ENCODE results near the gene ESRRB.

ESRRB gene

DNA sequence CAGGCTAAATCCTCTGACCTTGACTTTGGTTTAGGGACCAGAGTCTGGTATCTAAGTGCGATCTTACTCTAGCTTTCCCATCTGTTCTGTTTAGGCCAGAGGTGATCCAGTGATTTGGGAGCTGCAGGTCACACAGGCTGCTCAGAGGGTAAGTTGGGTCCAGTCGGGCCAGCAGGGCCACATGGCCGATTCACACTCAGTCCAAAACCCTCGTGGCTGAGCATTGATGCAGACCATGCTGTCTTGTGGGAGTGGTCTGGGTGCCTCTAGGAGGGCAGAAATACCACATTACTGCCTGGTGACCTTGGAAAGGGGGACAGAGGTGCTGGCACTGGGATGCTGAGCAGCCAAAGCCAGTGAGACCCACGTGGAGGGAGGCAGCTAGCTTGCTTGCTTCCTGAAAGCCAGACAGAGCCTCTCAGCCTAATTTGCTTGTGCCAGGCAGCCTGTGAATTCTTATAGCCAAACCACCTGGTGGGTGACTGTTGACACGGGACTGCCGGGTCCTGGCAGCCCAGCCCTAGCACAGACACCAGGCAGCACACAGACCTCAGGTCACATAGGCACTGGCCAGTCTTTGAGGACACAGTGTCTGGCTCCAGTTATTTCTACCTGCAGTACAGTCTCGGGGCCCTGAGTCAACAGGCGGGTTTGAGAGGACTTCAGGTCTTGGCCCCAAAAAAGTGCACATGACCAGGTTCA is 31.7 kb downstream of the ESRRB start:
- no peak for DNase-seq (ENCODE audit: low read depth)

DNA sequence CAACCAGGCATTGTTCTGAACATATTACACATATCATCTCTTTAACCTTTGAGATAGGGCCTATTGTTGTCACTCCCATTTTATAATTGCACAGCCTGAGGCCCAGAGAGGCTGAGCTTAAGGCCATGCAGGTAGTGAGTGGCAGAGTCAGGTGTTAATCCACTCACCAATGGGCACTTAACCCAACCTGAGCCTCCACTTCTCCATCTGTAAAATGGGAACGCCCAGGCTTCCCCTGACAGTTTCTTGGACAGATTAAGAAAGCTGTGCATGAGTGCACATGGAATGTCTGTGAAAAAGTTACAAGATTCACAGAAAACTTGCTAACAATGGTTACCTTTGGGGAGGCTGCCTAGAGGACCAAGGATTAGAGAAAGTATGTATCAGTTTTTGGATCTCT is 32.9 kb downstream of the ESRRB start:
- DNase-seq (ENCODE audit: low read depth), result no peak

DNA sequence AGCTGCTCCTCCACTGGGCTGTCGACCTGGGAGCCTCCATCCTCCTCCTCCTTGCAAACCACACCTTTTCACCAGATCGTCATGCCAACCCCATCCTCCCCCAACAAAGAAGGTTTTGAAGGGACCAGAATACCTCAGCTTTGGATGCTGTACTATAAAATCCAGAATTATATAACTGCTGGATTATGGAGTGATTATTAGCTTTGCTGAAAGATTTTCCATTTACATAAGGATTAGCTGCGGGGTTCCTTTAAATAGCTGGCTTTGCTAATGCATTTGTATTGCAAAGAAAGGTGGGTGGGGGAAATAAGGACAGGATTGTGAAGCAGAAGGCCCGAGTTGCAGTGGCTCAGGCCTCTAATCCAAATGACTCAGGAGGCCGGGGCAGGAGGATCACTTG is 36.6 kb downstream of the ESRRB start:
- DNase-seq (ENCODE audit: low read depth), result no peak

DNA sequence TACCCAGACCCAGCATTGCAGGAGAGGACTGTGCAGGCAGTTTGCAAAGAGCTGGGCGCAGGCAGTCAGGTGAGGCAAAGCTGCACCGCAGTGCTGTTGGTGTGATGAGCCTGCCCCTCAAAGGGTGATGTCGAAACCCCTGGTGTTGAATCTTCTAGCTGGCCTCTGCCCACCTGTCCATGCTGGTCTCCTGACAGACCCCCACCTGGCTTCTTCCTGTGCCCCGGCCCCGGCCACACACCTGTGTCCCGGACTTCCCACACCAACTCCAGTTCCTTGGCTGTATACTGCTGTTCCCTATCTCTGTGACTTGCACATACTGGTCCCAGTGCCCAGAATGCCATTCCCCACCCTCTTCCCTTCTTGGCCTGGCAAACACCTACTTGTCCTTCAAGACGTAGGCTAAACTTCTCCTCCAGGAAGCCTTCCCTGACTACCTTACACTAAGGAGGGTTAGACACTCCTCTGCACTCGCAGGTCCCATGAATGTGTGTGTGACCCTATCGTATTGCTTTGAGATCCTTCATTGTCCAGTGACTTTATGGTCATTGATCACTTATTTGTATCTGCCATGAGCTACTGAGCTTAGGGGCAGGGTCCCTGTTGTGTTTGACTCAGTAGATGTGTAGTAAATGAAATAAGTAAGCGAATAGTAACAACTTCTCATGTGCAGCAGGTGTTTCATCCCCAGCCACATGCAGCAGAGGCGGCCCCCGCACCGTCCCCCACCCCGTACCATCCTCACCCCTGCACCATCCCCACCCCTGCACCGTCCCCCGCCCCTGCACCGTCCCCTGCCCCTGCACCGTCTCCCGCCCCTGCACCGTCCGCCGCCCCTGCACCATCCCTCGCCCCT is 37.4 kb downstream of the ESRRB start:
- no peak for DNase-seq (ENCODE audit: low read depth)

DNA sequence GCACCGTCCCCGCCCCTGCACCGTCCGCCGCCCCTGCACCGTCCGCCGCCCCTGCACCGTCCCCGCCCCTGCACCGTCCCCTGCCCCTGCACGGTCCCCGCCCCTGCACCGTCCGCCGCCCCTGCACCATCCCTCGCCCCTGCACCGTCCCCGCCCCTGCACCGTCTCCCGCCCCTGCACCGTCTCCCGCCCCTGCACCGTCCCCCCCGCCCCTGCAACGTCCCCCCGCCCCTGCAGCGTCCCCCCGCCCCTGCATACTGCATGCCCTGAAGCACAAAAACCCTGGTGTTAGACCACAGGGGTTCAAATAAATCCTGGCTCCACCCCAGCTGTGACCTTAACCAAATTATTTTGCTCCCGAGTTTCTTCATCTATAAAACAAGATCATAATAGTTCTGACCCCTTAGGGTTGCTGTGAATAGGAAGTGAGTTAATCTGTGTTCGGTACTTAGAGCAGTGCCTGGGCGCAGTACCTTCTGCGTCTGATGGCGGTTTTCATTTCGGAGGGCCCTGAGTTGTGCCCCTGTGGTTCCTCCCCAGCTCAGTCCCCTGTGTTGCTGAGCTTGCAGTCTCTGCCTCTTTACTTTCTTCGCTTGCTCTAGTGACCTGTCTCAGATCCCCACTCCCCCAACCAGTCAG is 38.1 kb downstream of the ESRRB start:
- DNase-seq (ENCODE audit: low read depth), result no peak

DNA sequence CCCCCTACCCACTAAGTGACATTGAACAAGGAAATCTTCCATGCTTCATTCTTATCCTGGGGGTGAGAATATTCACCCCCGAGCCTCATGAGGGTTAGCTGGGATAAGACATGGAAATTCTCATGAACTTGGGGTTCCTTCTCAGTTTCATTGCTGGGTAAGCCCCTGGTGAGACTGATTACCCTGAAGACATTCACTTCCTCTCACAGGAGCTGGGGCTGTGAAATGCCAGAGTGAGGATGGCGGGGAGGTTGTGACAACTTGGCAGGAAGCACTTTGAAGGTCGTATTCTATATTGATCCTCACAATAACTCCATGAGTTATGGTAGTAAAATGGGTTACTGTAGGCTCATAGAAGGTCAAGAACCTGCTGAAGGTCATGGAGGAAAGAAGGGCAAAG is 43.5 kb downstream of the ESRRB start:
- no peak for DNase-seq (ENCODE audit: low read depth)

DNA sequence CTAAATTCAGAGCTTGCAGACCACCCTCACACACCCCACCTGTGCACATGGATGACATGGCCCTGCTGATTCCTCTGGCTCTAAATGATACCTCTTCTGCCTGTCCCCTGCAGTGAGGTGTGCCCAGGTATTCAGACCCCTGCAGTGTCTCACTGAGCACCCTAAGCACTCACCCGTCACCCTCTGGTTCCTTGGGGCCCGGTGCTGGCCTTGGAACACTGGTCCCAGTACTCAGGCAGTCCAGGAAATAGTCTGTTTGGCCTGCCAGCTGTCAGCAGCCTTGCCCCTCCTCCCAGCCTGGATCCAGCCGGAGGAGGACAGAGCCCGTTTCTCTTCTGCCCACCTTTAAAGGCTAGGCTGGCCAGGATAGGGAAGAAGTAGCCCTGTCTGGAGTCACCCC is 44.9 kb downstream of the ESRRB start:
- no peak for DNase-seq (ENCODE audit: low read depth)

DNA sequence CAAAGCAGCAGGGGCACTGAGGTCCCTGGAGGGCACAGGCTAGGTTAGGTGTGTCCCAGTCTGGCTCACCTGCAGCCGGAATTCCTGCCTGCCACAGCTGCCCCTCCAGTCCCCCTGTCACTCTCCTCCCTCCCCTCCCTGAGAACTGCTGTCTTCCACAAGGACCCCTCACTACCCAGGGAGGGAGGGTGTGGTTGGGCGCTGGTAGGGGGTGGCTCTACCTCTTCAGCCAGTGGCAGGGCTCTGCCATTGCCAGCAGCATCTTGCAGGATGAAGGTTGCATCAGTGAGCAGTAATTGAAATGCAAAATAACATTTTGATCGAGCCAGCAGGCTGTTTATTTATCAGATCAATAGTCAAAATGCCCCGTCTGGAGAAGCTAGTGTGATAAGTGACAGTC is 45.7 kb downstream of the ESRRB start:
- DNase-seq (ENCODE audit: low read depth), result no peak

DNA sequence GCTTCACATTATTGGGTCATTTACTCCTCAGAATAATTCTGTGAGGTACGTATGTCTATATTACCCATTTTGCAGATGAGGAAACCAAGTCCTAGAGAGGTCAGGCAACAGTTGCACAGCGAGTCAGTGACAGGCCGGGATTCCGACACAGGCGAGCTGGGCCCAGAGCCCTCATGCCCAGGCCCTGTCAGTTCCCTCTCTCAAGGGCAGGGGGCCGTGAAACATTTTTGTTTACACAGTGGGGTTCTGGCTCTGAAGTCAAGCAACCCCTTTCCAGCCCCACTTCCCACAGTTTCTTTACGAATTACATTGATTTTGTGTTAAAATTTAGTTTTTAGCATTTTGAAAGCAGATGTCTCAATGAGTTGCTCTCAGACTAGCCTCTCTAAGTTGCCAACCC is 46.7 kb downstream of the ESRRB start:
- no peak for DNase-seq (ENCODE audit: low read depth)

DNA sequence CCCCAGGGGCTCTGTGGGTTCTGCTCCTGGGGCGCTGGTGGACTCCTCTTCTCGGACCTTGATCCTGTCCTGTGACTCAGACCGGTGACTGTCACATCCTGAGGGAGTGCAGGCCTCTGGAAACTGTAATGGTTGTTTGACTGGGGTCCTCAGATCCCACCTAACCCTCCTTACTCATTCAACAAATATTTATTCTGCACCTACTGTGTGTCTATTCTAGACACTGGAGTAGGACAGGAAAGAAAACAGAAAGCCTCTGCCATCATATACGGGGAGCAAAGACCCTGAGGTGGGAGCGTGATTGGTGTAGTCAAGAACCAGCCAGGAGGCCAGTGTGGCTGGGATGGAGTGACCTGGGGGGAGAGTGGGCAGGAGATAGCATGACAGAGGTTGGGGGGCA is 47.6 kb downstream of the ESRRB start:
- DNase-seq (ENCODE audit: low read depth), result no peak

DNA sequence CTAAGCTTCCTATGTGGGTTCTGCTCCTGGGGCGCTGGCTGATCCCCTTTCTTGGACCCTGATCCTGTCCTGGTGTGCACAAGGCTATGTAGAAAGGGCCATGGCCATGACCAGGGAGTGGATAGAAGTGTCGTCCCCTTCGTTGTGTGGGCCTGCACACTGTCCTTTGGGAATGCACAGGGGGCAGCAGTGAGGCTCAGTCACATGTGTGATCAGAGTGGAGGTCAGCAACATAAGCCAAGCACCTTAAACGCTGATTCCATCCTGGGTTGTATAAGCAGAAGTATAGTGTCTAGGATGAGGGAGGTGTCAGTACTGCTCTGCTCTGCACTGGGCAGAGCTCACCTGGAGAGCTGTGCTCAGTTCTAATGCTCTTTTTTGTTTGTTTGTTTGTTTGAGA is 48.4 kb downstream of the ESRRB start:
- DNase-seq (ENCODE audit: low read depth), result no peak

DNA sequence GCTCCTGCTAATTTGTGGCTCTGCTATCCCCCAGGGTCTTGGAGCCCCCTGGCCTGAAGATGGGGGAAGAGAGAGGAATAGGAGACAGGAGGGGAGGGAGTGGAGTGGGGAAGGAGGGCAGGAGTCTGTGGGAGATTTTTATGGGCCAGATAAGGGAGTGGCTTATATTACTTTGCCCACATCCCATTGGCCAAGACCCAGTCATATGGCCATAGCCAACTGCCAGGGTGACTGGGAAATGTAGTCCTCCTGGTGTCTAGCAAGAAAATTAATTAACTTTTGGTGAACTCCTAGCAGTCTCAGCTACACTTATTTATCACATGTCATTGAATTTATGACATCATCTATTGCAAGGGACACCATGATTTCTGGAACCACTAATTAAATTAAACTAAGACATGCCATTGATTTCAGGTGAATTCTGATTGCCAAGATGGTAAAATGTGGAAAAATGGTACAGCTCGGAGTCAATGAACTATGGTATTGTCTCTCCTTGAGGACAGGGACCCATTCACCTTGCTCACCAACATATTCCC is 50.3 kb downstream of the ESRRB start:
- DNase-seq (ENCODE audit: low read depth), result no peak

DNA sequence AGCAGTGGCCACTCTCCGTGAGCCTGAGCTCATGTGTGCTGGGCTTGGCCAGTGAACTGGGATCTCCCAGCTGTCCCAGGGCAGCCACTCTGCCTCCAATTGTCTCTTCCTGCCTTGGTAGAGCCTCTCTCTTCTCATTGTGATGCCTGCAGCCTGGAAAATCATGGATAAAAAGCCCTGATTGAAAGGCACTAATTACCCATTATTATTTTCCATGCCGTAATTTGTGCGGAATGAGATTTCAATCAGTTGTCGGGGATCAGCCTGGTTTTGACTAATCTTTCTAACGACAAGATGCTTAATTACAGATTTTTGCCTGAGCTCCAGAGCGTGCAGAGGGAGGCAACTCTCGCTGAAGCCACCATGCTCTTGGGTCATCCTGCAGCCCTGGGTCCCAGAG is 52.7 kb downstream of the ESRRB start:
- DNase-seq (ENCODE audit: low read depth), result no peak

DNA sequence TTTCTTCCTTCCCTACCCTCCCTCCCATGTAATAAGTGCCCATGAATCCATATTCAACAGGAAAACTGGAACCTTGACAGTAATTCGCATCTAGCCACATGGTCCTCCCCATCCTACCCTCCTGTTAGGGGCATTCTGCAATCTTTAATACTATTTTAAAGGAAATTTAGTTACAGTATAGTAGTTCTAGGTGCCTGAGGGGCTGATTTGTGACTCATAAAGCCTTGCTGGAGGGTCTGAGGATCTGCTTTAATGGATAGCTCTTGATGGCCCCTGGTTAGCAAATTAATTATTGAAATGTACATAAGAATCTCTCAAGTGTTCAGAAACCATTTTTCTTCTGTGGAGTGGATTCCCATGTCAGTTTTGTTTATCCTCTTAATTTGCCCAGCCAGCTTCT is 54.1 kb downstream of the ESRRB start:
- DNase-seq (ENCODE audit: low read depth), result no peak

DNA sequence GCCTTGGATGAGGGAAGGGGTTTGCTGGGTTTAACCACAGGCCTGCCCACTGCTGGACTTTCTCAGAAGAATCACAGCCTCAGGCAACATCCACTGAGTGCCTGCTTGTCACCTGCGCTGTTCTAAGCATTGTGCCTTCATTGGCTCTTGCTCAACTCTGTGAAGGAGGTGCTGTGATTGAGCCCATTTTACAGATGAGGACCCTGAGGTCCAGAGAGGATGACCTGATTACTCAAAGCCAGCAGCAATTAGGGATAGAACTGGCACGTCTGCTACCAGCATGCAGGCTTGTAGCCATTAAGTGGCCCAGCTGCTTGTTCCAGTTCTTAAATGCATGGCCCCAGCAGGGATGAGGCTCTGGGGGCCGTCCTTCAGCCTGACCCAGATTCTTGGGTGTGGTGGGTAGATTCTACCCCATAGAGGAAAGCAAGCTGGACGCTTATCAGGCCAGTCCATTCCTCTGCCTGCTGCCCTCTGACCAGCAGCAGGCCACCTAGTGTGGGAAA is 54.6 kb downstream of the ESRRB start:
- DNase-seq (ENCODE audit: low read depth), result no peak

DNA sequence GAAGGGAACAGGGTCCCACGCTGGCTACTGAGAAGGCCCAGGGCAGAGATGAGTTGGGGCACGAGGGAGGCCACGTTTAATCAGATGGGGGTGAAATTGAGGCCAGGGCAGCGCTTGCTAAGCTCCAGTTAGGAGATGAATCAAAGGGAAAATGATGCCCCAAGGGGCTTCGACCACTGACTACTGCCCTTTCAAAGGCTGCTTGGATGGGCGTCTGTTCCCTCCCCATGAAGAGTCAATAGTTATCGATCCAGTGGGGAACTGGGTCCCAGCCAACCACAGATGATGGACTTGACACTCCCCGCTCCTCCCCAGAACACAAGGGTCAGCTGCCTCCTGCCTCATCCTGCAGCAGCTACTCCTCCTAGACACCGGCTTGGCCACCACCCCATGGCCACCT is 55.6 kb downstream of the ESRRB start:
- no peak for DNase-seq (ENCODE audit: low read depth)

DNA sequence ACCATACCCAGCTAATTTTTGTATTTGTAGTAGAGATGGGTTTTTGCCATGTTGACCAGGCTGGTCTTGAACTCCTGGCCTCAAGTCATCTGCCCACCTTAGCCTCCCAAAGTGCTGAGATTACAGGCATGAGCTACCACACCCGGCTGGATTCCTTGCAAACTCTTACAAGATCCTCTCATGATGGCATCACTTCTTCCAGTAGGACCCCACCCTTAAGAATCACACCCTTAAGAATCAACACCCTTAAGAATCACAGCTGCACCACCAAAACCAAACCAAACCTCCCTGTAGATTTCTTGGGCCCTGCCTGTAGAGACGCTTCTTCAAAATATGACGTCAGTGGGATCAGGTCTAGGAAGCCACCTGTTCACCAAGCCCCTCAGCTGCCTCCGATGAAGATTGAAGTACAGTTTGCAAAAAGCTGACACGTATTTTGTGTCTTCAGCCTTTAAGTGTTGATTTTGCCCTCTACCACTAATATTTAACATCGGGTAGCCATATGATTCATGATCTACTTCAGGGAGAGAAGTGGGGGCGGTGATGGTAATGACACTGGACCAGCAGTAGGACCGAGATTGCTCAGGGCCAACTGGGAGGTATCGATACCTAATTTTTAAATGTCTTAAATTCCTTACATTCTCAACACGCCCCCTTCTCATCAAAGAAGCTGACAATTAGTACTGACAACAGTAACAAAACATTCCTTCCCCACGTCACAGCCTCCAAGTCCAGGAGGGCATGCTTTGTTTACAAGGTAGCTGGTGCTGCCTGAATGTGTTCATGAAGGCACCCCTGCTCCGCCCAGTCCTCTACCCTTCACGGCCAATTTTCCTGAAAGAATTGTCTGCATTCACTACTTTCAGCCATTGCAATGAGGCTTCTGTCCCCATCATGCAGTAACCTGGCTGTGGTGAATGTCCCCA is 57.2 kb downstream of the ESRRB start:
- DNase-seq (ENCODE audit: low read depth), result no peak

DNA sequence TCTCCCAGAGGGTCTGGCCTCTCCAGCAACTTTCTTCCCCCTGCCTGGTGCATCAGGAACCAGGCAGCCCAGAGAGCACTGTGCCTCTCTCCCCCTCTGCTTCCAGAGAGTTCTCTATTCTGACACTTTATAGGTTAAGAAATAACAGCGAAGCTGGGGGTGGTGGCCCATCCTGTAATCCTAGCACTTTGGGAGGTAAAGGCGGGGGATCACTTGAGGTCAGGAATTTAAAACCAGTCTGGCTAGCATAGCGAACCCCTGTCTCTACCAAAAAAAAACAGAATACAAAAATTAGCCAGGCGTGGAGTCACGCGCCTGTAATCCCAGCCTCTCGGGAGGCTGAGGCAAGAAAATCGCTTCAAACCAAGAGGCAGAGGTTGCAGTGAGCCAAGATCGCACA is 58.3 kb downstream of the ESRRB start:
- no peak for DNase-seq (ENCODE audit: low read depth)

DNA sequence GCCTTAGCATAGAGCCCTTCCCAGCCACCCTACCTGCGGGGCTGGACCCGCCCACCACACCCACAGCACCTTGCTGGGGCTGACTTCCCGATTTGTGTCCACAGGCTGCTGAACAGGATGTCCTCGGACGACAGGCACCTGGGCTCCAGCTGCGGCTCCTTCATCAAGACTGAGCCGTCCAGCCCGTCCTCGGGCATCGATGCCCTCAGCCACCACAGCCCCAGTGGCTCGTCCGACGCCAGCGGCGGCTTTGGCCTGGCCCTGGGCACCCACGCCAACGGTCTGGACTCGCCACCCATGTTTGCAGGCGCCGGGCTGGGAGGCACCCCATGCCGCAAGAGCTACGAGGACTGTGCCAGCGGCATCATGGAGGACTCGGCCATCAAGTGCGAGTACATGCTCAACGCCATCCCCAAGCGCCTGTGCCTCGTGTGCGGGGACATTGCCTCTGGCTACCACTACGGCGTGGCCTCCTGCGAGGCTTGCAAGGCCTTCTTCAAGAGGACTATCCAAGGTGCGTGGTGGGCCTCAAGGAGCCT is 63.4 kb downstream of the ESRRB start:
- DNase-seq (ENCODE audit: low read depth), result no peak

DNA sequence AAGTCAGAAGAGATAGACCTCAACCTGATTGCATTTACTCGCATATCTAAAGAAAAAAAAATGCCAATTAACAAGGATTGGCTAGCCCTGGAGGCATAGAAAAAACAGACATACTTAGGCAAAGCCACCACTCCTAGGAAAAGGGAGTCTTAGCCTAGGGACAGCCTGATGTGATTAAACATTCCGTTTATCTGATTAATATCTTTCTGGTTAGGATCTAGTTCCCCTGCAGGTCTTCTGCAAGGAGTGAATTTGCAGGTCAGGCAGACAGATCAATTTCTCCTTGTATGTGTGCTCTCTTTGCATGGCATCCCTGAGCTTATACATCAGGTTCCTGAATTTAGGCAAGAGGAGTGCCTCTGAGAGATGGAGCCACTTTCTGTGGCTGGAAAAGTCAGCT is 70.5 kb downstream of the ESRRB start:
- no peak for DNase-seq (ENCODE audit: low read depth)

DNA sequence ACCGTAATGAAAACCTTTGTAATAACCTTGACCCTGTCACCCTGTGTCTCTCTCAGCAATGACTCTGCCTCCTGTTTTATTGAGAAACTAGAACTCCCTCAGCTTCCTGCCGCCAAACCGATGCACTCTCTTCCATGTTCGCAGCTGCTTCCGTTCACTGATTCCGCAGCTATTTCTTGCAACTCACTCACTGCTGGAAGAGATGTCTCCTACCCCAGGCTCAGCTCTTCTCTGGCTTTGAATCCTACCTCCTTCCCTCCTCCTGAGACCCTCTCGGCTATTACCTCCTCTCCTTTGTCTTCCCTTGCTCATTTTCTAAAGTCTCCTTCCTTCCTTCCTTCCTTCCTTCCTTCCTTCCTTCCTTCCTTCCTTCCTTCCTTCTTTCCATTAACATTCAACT is 71.0 kb downstream of the ESRRB start:
- no peak for DNase-seq (ENCODE audit: low read depth)

Measured in HS-5 (cell line).